Keratinocyte (primary cell): ENCODE data around the gene LRP3. TPM values are rescaled to one million over a fixed set of nuclear protein-coding genes. Genes with fewer than 3 reads are reported as not detected.

Experiments used
- DNase-seq: peaks from one replicate; pipeline ENCODE4 v3.0.0-alpha.2; 2011; ENCODE audit warnings: low read depth, missing footprints, low spot score
- FAIRE-seq: peaks from 2 replicates; lab custom pipeline; 2011; peaks lifted over from hg19 to GRCh38; lab: Jason Lieb, UNC
- H2AFZ ChIP-seq: 2 replicates; pipeline ENCODE4 v1.6.0; 2012; ENCODE audit warnings: low read length, control low read depth, inconsistent platforms; ENCODE audit not compliant: control insufficient read depth
- H3K27ac ChIP-seq: 2 replicates; pipeline ENCODE4 v1.5.1; 2011; ENCODE audit warnings: low read length; ENCODE audit not compliant: control insufficient read depth, insufficient read depth
- H3K27me3 ChIP-seq: 3 replicates; pipeline ENCODE4 v1.6.0; 2011; ENCODE audit warnings: low read length; ENCODE audit not compliant: control insufficient read depth, insufficient read depth; ENCODE audit errors: extremely low read depth
- H3K36me3 ChIP-seq, 2 experiments: 2 replicates in 1 of 2; 3 replicates in 1 of 2; pipeline ENCODE4 v1.5.1; 2011; ENCODE audit warnings: low read length in 2 of 2, mild to moderate bottlenecking in 1 of 2; ENCODE audit not compliant: control insufficient read depth in 2 of 2, insufficient read depth in 2 of 2; ENCODE audit errors: extremely low read depth in 1 of 2
- H3K4me1 ChIP-seq: 3 replicates; pipeline ENCODE4 v1.5.1; 2011; ENCODE audit warnings: low read length; ENCODE audit not compliant: control insufficient read depth, insufficient read depth; ENCODE audit errors: extremely low read depth
- H3K4me2 ChIP-seq: 3 replicates; pipeline ENCODE4 v1.6.0; 2011; ENCODE audit warnings: low read depth, low read length; ENCODE audit not compliant: control insufficient read depth, insufficient read depth; ENCODE audit errors: extremely low read depth
- H3K4me3 ChIP-seq, 3 experiments: fragments of 200-600 bp in 1 of 3; sonication (generic) in 1 of 3; 2 replicates in 2 of 3; 3 replicates in 1 of 3; pipeline ENCODE4 v1.5.1; 2011 to 2016; ENCODE audit warnings: low read length in 3 of 3, mild to moderate bottlenecking in 3 of 3, control low read depth in 2 of 3, inconsistent platforms in 1 of 3, low read depth in 1 of 3, mixed read lengths in 1 of 3, mixed run types in 1 of 3, moderate library complexity in 1 of 3; ENCODE audit not compliant: control insufficient read depth in 2 of 3, insufficient read depth in 2 of 3; ENCODE audit errors: extremely low read depth in 1 of 3
- H3K79me2 ChIP-seq: 2 replicates; pipeline ENCODE4 v1.6.0; 2012; ENCODE audit warnings: low read length; ENCODE audit not compliant: control insufficient read depth, insufficient read depth
- H3K9ac ChIP-seq: 3 replicates; pipeline ENCODE4 v1.6.0; 2011; ENCODE audit warnings: low read length; ENCODE audit not compliant: control insufficient read depth, insufficient read depth; ENCODE audit errors: extremely low read depth
- H3K9me1 ChIP-seq: 3 replicates; pipeline ENCODE4 v1.6.0; 2011; ENCODE audit warnings: low read length; ENCODE audit not compliant: control insufficient read depth, insufficient read depth; ENCODE audit errors: extremely low read depth
- H3K9me3 ChIP-seq: 2 replicates; pipeline ENCODE4 v1.5.1; 2012; ENCODE audit warnings: low read depth, low read length; ENCODE audit not compliant: control insufficient read depth
- H4K20me1 ChIP-seq: 3 replicates; pipeline ENCODE4 v1.6.0; 2011; ENCODE audit warnings: low read length; ENCODE audit not compliant: control insufficient read depth, insufficient read depth; ENCODE audit errors: extremely low read depth
- EZH2 ChIP-seq: IDR thresholded peaks from one replicate; pipeline ENCODE4 v1.6.1; 2012; ENCODE audit warnings: inconsistent platforms, mild to moderate bottlenecking, low read length, moderate library complexity
- dilution Hi-C: fragments of 300-500 bp; cut with MboI; formaldehyde crosslinking; loops from one replicate; pipeline ENCODE4 v1.7.0; 2020; ENCODE audit warnings: low sequenced_read_pairs; ENCODE audit not compliant: extremely low pct_ligation_motif_present
- polyA plus RNA-seq, 5 experiments: library from polyadenylated mRNA; depleted of rRNA in 3 of 5; stranded (reverse) in 3 of 5; stranded (forward) in 1 of 5; unstranded in 1 of 5; fragments of >200 nt; gene quantifications; 1 replicate in 1 of 5; 2 replicates in 3 of 5; 3 replicates in 1 of 5; pipeline versions ENCODE4 v1.2.1 to v1.2.3, GENCODE V29; 2011 to 2012; ENCODE audit warnings: missing spikeins in 2 of 5, low read depth in 1 of 5, low replicate concordance in 1 of 5
- TF ChIP-seq, protein P1 (sequence below), 3 experiments: IDR thresholded peaks in 1 of 3; conservative IDR thresholded peaks in 1 of 3; optimal IDR thresholded peaks in 1 of 3; 2 replicates in 2 of 3; 3 replicates in 1 of 3; pipeline versions ENCODE3 to v1.5.1; 2011; ENCODE audit warnings: low read length in 3 of 3, mild to moderate bottlenecking in 3 of 3, moderate library complexity in 2 of 3, control low read depth in 1 of 3, inconsistent platforms in 1 of 3; ENCODE audit not compliant: insufficient read depth in 2 of 3; ENCODE audit errors: extremely low read depth in 1 of 3

LRP3 gene
- polyA plus RNA-seq, 1 donor (not counting 4 experiments of a cell fraction or from before 2014, with no cell fraction given), result 5.0 TPM

DNA sequence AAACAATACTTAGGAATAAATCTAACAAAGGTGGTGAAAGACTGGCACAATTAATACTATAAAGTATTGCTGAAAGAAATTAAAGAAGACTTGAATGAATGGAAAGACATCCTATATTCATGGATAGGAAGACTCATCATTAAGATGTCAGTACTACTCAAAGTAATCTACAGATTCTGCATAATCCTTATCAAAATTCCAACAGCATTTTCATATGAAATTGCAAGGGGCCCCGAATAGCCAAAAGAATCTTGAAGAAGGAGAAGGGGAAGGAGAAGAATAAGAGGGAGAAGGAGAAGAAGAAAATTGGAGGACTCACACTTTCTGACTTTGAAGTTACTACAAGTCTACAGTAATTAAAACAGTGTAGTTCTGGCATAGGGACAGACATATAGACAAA lies 25.6 kb upstream of the LRP3 start:
- Histone ChIP-seq H3K9ac (no peak overlapping the region), H3K9me3 (no peaks in the 10 kb centered on the region), H3K27ac (no peak overlapping the region), H3K4me2 (no peak overlapping the region), H2AFZ (no peak overlapping the region), H3K36me3 (no peaks in the 10 kb centered on the region), H4K20me1 (no peaks in the 10 kb centered on the region), H3K4me1 (peaks cover 3% of the 10 kb centered on the region), H3K9me1 (no peaks in the 10 kb centered on the region), H3K27me3 (no peaks in the 10 kb centered on the region), H3K79me2 (no peaks in the 10 kb centered on the region), H3K4me3 (no peak overlapping the region)
- dilution Hi-C loops, result no loop called here
- FAIRE-seq, result no peak
- DNase-seq, result no peak
- no peak for TF ChIP-seq EZH2
- TF ChIP-seq, protein P1, sequence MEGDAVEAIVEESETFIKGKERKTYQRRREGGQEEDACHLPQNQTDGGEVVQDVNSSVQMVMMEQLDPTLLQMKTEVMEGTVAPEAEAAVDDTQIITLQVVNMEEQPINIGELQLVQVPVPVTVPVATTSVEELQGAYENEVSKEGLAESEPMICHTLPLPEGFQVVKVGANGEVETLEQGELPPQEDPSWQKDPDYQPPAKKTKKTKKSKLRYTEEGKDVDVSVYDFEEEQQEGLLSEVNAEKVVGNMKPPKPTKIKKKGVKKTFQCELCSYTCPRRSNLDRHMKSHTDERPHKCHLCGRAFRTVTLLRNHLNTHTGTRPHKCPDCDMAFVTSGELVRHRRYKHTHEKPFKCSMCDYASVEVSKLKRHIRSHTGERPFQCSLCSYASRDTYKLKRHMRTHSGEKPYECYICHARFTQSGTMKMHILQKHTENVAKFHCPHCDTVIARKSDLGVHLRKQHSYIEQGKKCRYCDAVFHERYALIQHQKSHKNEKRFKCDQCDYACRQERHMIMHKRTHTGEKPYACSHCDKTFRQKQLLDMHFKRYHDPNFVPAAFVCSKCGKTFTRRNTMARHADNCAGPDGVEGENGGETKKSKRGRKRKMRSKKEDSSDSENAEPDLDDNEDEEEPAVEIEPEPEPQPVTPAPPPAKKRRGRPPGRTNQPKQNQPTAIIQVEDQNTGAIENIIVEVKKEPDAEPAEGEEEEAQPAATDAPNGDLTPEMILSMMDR (optimal IDR thresholded peaks at IDR 0.05 in 1 of 3, IDR thresholded peaks at IDR 0.05 in 1 of 3, conservative IDR thresholded peaks at IDR 0.05 in 1 of 3; ENCODE audit: extremely low read depth in 1 of 3, insufficient read depth in 2 of 3, low read length in 3 of 3), result no peak

DNA sequence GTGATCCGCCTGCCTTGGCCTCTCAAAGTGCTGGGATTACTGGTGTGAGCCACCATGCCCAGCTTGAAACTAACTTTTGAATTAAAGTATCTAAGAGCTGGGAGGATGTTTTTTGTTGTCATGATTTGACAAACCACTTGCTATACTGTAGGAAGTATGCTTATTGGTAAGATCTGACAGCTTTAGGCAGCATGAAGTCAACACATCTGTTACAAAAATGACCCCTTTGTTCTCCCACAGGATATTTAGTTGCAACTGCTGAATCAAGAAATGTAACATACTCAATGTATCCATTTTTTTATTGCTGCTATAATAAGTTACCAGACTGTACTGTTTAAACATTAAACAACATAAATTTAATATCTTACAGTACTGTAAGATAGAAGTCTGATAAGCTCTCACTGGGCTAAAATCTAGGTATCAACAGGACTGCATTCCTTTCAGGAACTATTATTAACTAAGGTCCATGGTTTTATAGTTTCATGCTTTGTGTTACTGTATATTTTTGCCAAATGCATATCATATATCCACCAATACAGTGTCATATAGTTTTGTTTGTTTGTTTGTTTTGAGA lies 22.8 kb upstream of the LRP3 start:
- Histone ChIP-seq H3K4me1 (peaks cover 7% of the 10 kb centered on the region), H3K27me3 (no peaks in the 10 kb centered on the region), H2AFZ (no peak overlapping the region), H3K9me1 (no peaks in the 10 kb centered on the region), H3K4me2 (no peak overlapping the region), H3K27ac (no peak overlapping the region), H3K4me3 (no peak overlapping the region), H4K20me1 (no peaks in the 10 kb centered on the region), H3K36me3 (no peaks in the 10 kb centered on the region), H3K9ac (no peak overlapping the region), H3K9me3 (no peaks in the 10 kb centered on the region), H3K79me2 (peaks cover 4% of the 10 kb centered on the region)
- dilution Hi-C loops, result no loop called here
- TF ChIP-seq EZH2, result no peak
- TF ChIP-seq, protein P1 (optimal IDR thresholded peaks at IDR 0.05 in 1 of 3, IDR thresholded peaks at IDR 0.05 in 1 of 3, conservative IDR thresholded peaks at IDR 0.05 in 1 of 3; ENCODE audit: extremely low read depth in 1 of 3, insufficient read depth in 2 of 3, low read length in 3 of 3), result no peak
- DNase-seq (no peak), FAIRE-seq (no peak)
